ENCODE measurements around the gene ABCC2.

DNA sequence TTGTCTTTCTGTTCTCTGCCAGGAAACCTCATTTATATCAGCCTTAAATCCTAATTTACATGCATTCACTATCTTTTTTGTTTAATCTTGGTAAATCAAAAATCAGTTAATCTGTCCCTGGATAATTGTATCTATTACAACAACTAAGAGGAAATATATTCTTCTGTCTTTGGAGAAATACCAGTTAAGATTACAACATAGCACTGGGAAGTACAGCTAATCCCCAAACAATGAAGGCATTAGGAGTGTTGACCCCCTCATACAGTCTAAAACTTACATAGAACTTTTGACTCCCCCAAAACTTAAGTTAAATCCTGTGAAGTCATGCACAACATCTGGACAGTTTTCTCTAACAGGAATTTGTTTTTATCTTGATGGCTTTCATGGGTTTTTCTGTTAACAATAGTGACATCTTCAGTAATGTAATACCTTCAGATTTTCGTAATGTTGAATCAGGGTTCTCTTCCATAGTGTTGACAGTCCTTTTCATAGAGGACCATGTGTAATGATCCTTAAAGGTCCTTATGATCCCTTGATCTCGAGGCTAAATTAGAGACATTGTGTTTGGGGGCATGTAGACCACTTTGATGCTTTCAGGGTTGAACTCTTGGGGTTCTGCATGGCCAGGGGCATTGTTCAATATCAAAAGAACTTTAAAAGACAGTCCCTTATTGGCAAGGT is 24.1 kb upstream of the ABCC2 start:
- no peak for TF ChIP-seq CTCF (conservative IDR thresholded peaks at IDR 0.05; ENCODE audit: low read depth, low read length)
- TF ChIP-seq EZH2 (IDR thresholded peaks at IDR 0.05; ENCODE audit: borderline replicate concordance, low read depth, low read length, poor library complexity, severe bottlenecking), result no peak

All from A673 (cell line).